SK-N-SH treated with all-trans-retinoic acid at 6 μM for 48 hours (cell line): ENCODE data around the gene PPP6R1.

Source experiments
- ARNTL ChIP-seq: fragments of 450-650 bp; formaldehyde crosslinking; IDR thresholded peaks from 2 replicates; pipeline ENCODE4 v1.5.0; 2020; ENCODE audit warnings: low read depth, mild to moderate bottlenecking, moderate library complexity, borderline replicate concordance
- BACH2 ChIP-seq: fragments of 250-450 bp; sonication (Bioruptor Pico); IDR thresholded peaks from 2 replicates; pipeline ENCODE4 v1.9.0; 2021; ENCODE audit warnings: mild to moderate bottlenecking, borderline replicate concordance
- CREB5 ChIP-seq: fragments of 250-450 bp; sonication (Bioruptor Pico); IDR thresholded peaks from 2 replicates; pipeline ENCODE4 v1.5.1; 2020; ENCODE audit warnings: low read depth, mild to moderate bottlenecking, moderate library complexity
- CSRNP3 ChIP-seq: fragments of 250-450 bp; sonication (Bioruptor Pico); IDR thresholded peaks from 2 replicates; pipeline ENCODE4 v1.5.1; 2021; ENCODE audit warnings: mild to moderate bottlenecking, moderate library complexity
- OSR1 ChIP-seq: fragments of 250-450 bp; sonication (Bioruptor Pico); IDR thresholded peaks from 2 replicates; pipeline ENCODE4 v1.8.0; 2022; ENCODE audit warnings: moderate library complexity, mild to moderate bottlenecking, inconsistent platforms
- ZFP3 ChIP-seq: fragments of 250-450 bp; sonication (Bioruptor Pico); IDR thresholded peaks from 2 replicates; pipeline ENCODE4 v1.5.0; 2020; ENCODE audit warnings: mild to moderate bottlenecking, moderate library complexity
- ZFP30 ChIP-seq: fragments of 450-650 bp; formaldehyde crosslinking; IDR thresholded peaks from 2 replicates; pipeline ENCODE4 v1.5.0; 2022; ENCODE audit warnings: mild to moderate bottlenecking, moderate library complexity
- ZNF8 ChIP-seq: fragments of 450-650 bp; formaldehyde crosslinking; IDR thresholded peaks from 2 replicates; pipeline ENCODE4 v1.5.0; 2020; ENCODE audit warnings: mild to moderate bottlenecking, moderate library complexity

- no peak for TF ChIP-seq ZFP3
- TF ChIP-seq CREB5 (CRISPR knock-in tag), result no peak
- no peak for TF ChIP-seq CSRNP3 (CRISPR knock-in tag)
- no peak for TF ChIP-seq ZFP30 (CRISPR knock-in tag)
- no peak for TF ChIP-seq BACH2
- TF ChIP-seq OSR1 (CRISPR knock-in tag), result no peak
- no peak for TF ChIP-seq ZNF8 (CRISPR knock-in tag)
- no peak for TF ChIP-seq ARNTL
Measured at GRCh38 chr19:55262359-55262758, 3.5 kb upstream of the PPP6R1 start.
